GM23248 (cell line): ENCODE data around the gene FIS1. TPM values are rescaled to one million over a fixed set of nuclear protein-coding genes. Genes with fewer than 3 reads are reported as not detected.
A peak's percentile ranks its signal among the peaks of the same experiment; 100 is the strongest.

Experiments used
- DNase-seq: peaks from one replicate; pipeline ENCODE4 v3.0.0-alpha.2; 2015
- H2AFZ ChIP-seq: fragments of 200-600 bp; sonication (generic); 2 replicates; pipeline ENCODE4 v1.6.1; 2016; ENCODE audit warnings: antibody characterized with exemption
- H3F3A ChIP-seq: fragments of 200-600 bp; sonication (generic); 2 replicates; pipeline ENCODE4 v1.6.1; 2016; ENCODE audit warnings: mild to moderate bottlenecking, antibody characterized with exemption, mixed run types; ENCODE audit not compliant: insufficient read depth
- H3K27ac ChIP-seq: fragments of 200-600 bp; sonication (generic); 2 replicates; pipeline ENCODE4 v1.5.1; 2016; ENCODE audit warnings: mild to moderate bottlenecking
- H3K27me3 ChIP-seq: fragments of 200-600 bp; sonication (generic); replicated peaks from 2 replicates; pipeline ENCODE4 v1.6.1; 2016; ENCODE audit warnings: mild to moderate bottlenecking; ENCODE audit not compliant: insufficient read depth
- H3K36me3 ChIP-seq: fragments of 200-600 bp; sonication (generic); 2 replicates; pipeline ENCODE4 v1.6.1; 2016; ENCODE audit warnings: low read depth, mild to moderate bottlenecking
- H3K4me1 ChIP-seq: fragments of 200-600 bp; sonication (generic); 2 replicates; pipeline ENCODE4 v1.6.1; 2016; ENCODE audit warnings: mild to moderate bottlenecking; ENCODE audit not compliant: insufficient read depth
- H3K4me2 ChIP-seq: fragments of 200-600 bp; sonication (generic); one replicate; pipeline ENCODE4 v1.6.1; 2016; ENCODE audit warnings: mild to moderate bottlenecking; ENCODE audit not compliant: unreplicated experiment
- H3K4me3 ChIP-seq: fragments of 200-600 bp; sonication (generic); 2 replicates; pipeline ENCODE4 v1.5.1; 2016; ENCODE audit warnings: mild to moderate bottlenecking
- H3K79me2 ChIP-seq: fragments of 200-600 bp; sonication (generic); 2 replicates; pipeline ENCODE4 v1.6.1; 2016; ENCODE audit warnings: mild to moderate bottlenecking; ENCODE audit not compliant: insufficient read depth
- H3K9ac ChIP-seq: fragments of 200-600 bp; sonication (generic); 2 replicates; pipeline ENCODE4 v1.6.1; 2016; ENCODE audit warnings: mild to moderate bottlenecking
- H3K9me2 ChIP-seq: fragments of 200-600 bp; sonication (generic); 2 replicates; pipeline ENCODE4 v1.6.1; 2016; ENCODE audit warnings: mixed run types, mild to moderate bottlenecking, moderate library complexity; ENCODE audit not compliant: insufficient read depth
- H3K9me3 ChIP-seq: fragments of 200-600 bp; sonication (generic); one replicate; pipeline ENCODE4 v1.6.1; 2017; ENCODE audit warnings: low read depth
- H4K20me1 ChIP-seq: fragments of 200-600 bp; sonication (generic); 2 replicates; pipeline ENCODE4 v1.6.0; 2016; ENCODE audit not compliant: insufficient read depth
- EZH2 ChIP-seq: fragments of 200-600 bp; sonication (generic); IDR thresholded peaks from 2 replicates; pipeline ENCODE4 v1.6.1; 2018; ENCODE audit warnings: antibody characterized with exemption, mild to moderate bottlenecking; ENCODE audit not compliant: insufficient read depth, poor library complexity, severe bottlenecking
- EZH2phosphoT487 ChIP-seq: fragments of 200-600 bp; sonication (generic); IDR thresholded peaks from 2 replicates; pipeline ENCODE4 v1.6.1; 2018; ENCODE audit warnings: antibody characterized with exemption, moderate library complexity, mild to moderate bottlenecking, low read depth; ENCODE audit not compliant: insufficient read depth
- WGBS, 2 experiments: methylation state at CpG; one replicate each; pipeline ENCODE4 v1.1.6; 2015 to 2017; ENCODE audit warnings: low lambda C conversion rate in 2 of 2, low coverage in 1 of 2; ENCODE audit errors: missing lambda C conversion rate in 2 of 2; 5-methylcytosine and 5-hydroxymethylcytosine counted together
- in situ Hi-C: fragments of 300-500 bp; cut with MboI; formaldehyde crosslinking; loops from 2 replicates; pipeline ENCODE4 v1.15.0; 2020
- polyA plus RNA-seq: library from polyadenylated mRNA; unstranded; fragments of >200 nt; fragmentation: Nextera tagmentation; extraction: Ambion mirVana; gene quantifications from 2 replicates; pipeline ENCODE4 v1.2.1, GENCODE V29; 2016
- total RNA-seq: library from RNA; depleted of rRNA; stranded (reverse); fragments of >200 nt; shearing (Covaris generic); gene quantifications from 2 replicates; pipeline ENCODE4 v1.2.3, GENCODE V29; 2014

FIS1 gene
- total and polyA plus RNA-seq, 2 experiments from 2014 or later, result 193 to 235 TPM

- 77 to 83% methylated on average over 26 to 28 of the region's 28 CpGs for WGBS, 2 experiments
- Histone ChIP-seq H3K9ac (0 out of 2 replicates have a peak overlapping the region, but pooled peaks have one; percentile 18), H3K9me2 (no peaks in the 10 kb centered on the region)
Observed at GRCh38 chr7:101238226-101239182, 6.4 kb downstream of the FIS1 start.

GRCh38 chr7:101237206-101238067 lies 7.4 kb downstream of the FIS1 start, which contains the start of gene CLDN15:
Gene CLDN15 (minus strand): TSS chr7:101237802. CDS start chr7:101237581, 221 bp downstream.
- TF ChIP-seq EZH2phosphoT487, result no peak
- Histone ChIP-seq H3K27me3 (no peaks in the 10 kb centered on the region), H3K4me3 (no peak within 1 kb of the TSS), H3K9ac (peak within 1 kb of the TSS; percentile 18; the same call in 1 of the 2 replicates), H2AFZ (no peak within 1 kb of the TSS), H3K79me2 (peaks cover 27% of the 10 kb centered on the region), H3F3A (no peaks in the 10 kb centered on the region), H3K36me3 (no peaks in the 10 kb centered on the region), H3K9me3 (no peaks in the 10 kb centered on the region), H3K4me1 (peaks cover 10% of the 10 kb centered on the region; the same call in 1 of the 2 replicates), H3K9me2 (no peaks in the 10 kb centered on the region), H3K4me2 (no peak within 1 kb of the TSS), H3K27ac (peak within 1 kb of the TSS; percentile 24), H4K20me1 (no peaks in the 10 kb centered on the region)
- in situ Hi-C loops, result no loop called here
- 55 to 56% methylated on average over 24 to 31 of the region's 31 CpGs for WGBS, 2 experiments
- peak; percentile 69 for DNase-seq

More at GRCh38 chr7:101238226-101239182, 6.4 kb downstream of the FIS1 start:
- DNase-seq, result no peak
- peaks cover 17% of the 10 kb centered on the region for H3K4me1 ChIP-seq
- no peaks in the 10 kb centered on the region for H3K27me3 ChIP-seq
- no peak overlapping the region for H3K4me2 ChIP-seq
- H3K9me3 ChIP-seq, result no peaks in the 10 kb centered on the region
- H3K4me3 ChIP-seq, result no peak overlapping the region
- no peaks in the 10 kb centered on the region for H4K20me1 ChIP-seq
- H3K36me3 ChIP-seq, result no peaks in the 10 kb centered on the region
- no peak overlapping the region for H2AFZ ChIP-seq
- peaks cover 37% of the 10 kb centered on the region for H3K79me2 ChIP-seq
- H3F3A ChIP-seq, result peaks cover 10% of the 10 kb centered on the region
- H3K27ac ChIP-seq, result peak overlapping the region; percentile 21
- TF ChIP-seq EZH2phosphoT487 (no peak), EZH2 (no peak)
- in situ Hi-C loops, result no loop called here

DNA sequence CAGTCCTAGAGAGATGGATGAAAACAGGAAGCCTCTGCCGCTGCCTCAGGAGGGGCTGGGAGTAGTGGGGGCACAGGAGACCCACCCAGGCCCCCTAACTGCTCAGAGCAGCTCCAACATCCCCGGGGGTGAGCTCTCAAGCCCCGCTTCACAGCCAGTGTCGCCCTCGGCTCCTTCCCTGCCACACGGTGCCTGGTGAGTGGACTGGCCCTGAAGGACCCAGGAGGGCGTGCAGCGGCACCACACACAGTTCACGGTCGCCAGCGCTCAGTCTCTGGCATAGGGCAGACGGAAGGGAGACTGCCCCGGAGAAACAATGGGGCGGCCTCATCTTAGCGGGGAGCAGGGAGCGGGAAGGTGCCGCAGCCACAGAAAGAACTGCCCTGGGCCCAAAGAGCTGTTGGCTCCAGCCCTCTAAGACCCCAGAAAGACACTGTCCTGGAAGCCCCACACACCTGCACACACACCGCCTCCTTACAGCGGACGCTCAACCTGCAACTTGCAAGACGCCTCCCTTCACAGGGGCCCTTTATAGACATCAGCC lies 8.5 kb downstream of the FIS1 start:
- no peaks in the 10 kb centered on the region for H3K9me3 ChIP-seq
- no peak overlapping the region for H3K4me3 ChIP-seq
- in situ Hi-C loops, result no loop called here
- H3K9ac ChIP-seq, result no peak overlapping the region
- TF ChIP-seq EZH2phosphoT487, result no peak
- H3K27me3 ChIP-seq, result no peaks in the 10 kb centered on the region
- H3K9me2 ChIP-seq, result no peaks in the 10 kb centered on the region
- H3F3A ChIP-seq, result no peaks in the 10 kb centered on the region
- no peak overlapping the region for H2AFZ ChIP-seq
- peaks cover 16% of the 10 kb centered on the region for H3K79me2 ChIP-seq
- H3K27ac ChIP-seq, result no peak overlapping the region
- H3K4me1 ChIP-seq, result peaks cover 10% of the 10 kb centered on the region; the same call in 1 of the 2 replicates
- 91 to 95% methylated on average over 21 of the region's 21 CpGs for WGBS, 2 experiments
- H3K36me3 ChIP-seq, result no peaks in the 10 kb centered on the region
- H3K4me2 ChIP-seq, result no peak overlapping the region
- DNase-seq, result no peak
- H4K20me1 ChIP-seq, result no peaks in the 10 kb centered on the region

DNA sequence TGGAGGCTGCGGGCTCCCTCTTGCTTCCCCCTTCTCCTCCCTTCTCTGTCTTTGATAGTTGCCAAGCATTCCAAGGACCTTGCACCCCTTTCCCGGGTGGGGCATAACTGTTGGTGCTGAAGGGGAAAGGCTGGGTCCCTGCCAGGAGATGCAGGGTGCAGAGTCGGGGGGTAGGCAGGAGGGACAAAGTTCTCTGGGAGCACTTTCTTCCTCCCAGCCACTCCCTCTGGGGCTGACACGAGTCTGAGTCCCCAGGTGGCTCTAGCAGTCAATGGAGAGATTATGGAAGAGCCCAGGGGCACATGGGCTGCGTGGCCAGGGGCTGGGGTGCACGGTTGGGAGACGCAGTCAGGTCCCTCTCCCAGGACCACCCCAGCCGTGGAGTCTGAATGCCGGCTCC lies 9.4 kb downstream of the FIS1 start:
- H3K9ac ChIP-seq, result no peak overlapping the region
- 66 to 71% methylated on average over 9 of the region's 9 CpGs for WGBS, 2 experiments
- no peaks in the 10 kb centered on the region for H3K27me3 ChIP-seq
- H3K4me2 ChIP-seq, result no peak overlapping the region
- H3K79me2 ChIP-seq, result peaks cover 7% of the 10 kb centered on the region
- peaks cover 10% of the 10 kb centered on the region; the same call in 1 of the 2 replicates for H3K4me1 ChIP-seq
- H3K9me2 ChIP-seq, result no peaks in the 10 kb centered on the region
- no peak overlapping the region for H3K4me3 ChIP-seq
- H3K27ac ChIP-seq, result no peak overlapping the region
- DNase-seq, result no peak
- H3F3A ChIP-seq, result no peaks in the 10 kb centered on the region
- no peak for TF ChIP-seq EZH2phosphoT487
- no peak for TF ChIP-seq EZH2
- H3K36me3 ChIP-seq, result no peaks in the 10 kb centered on the region
- H2AFZ ChIP-seq, result no peak overlapping the region
- in situ Hi-C loops, result no loop called here
- no peaks in the 10 kb centered on the region for H4K20me1 ChIP-seq
- H3K9me3 ChIP-seq, result no peaks in the 10 kb centered on the region
